ENCODE data around the gene ANKRD6.

The ANKRD6 gene

GRCh38 chr6:89518352-89519055, 85.6 kb downstream of the ANKRD6 start:
- no peak for DNase-seq

- no peak for DNase-seq
Observed at GRCh38 chr6:89520736-89521135, 87.8 kb downstream of the ANKRD6 start.

- no peak for DNase-seq
Observed at GRCh38 chr6:89522778-89523177, 89.8 kb downstream of the ANKRD6 start.

- DNase-seq, result no peak
Observed at GRCh38 chr6:89525786-89526562, 93.0 kb downstream of the ANKRD6 start.

GRCh38 chr6:89526563-89526869, 93.6 kb downstream of the ANKRD6 start:
- DNase-seq, result no peak

GRCh38 chr6:89527634-89528033, 94.7 kb downstream of the ANKRD6 start:
- DNase-seq, result peak; percentile 6

- DNase-seq, result no peak
Observed at GRCh38 chr6:89528866-89529265, 95.9 kb downstream of the ANKRD6 start.

GRCh38 chr6:89530982-89531381, 98.0 kb downstream of the ANKRD6 start:
- no peak for DNase-seq

GRCh38 chr6:89536231-89536630, 103.3 kb downstream of the ANKRD6 start:
- no peak for DNase-seq

- DNase-seq, result no peak
Observed at GRCh38 chr6:89539779-89540178, 106.8 kb downstream of the ANKRD6 start.

- DNase-seq, result no peak
Observed at GRCh38 chr6:89542081-89542857, 109.3 kb downstream of the ANKRD6 start.

- DNase-seq, result no peak
Observed at GRCh38 chr6:89542866-89543265, 109.9 kb downstream of the ANKRD6 start.

- DNase-seq, result no peak
Observed at GRCh38 chr6:89547281-89547680, 114.3 kb downstream of the ANKRD6 start.

- DNase-seq, result no peak
Observed at GRCh38 chr6:89553431-89553830, 120.5 kb downstream of the ANKRD6 start.

GRCh38 chr6:89554106-89554505, 121.2 kb downstream of the ANKRD6 start:
- DNase-seq, result no peak

- DNase-seq, result no peak
Observed at GRCh38 chr6:89555031-89555430, 122.1 kb downstream of the ANKRD6 start.

GRCh38 chr6:89555806-89556205, 122.9 kb downstream of the ANKRD6 start:
- no peak for DNase-seq

GRCh38 chr6:89559487-89559886, 126.5 kb downstream of the ANKRD6 start:
- no peak for DNase-seq

- DNase-seq, result no peak
Observed at GRCh38 chr6:89562093-89562973, 129.4 kb downstream of the ANKRD6 start.

GRCh38 chr6:89563866-89564265, 130.9 kb downstream of the ANKRD6 start:
- no peak for DNase-seq

- DNase-seq, result no peak
Observed at GRCh38 chr6:89564752-89565427, 131.9 kb downstream of the ANKRD6 start.
